Measurements from ENCODE around the gene NADK2. TPM values are rescaled to one million over a fixed set of nuclear protein-coding genes. Genes with fewer than 3 reads are reported as not detected.

Gene NADK2
- total and polyA plus RNA-seq, 2 donors (not counting 1 experiment from before 2014, with no cell fraction given) = 11.6 to 26.9 TPM

- Histone ChIP-seq H3K4me2 (ENCODE audit: extremely low read depth, insufficient read depth, low read length) (no peak overlapping the region), H3K4me3 (replicated peaks in 1 of 4; ENCODE audit: control extremely low read depth in 1 of 4, insufficient read depth in 1 of 4, low read depth in 3 of 4, low read length in 4 of 4) (no peak overlapping the region), H2AFZ (ENCODE audit: low read length) (no peak overlapping the region), H3K36me3 (ENCODE audit: control insufficient read depth, insufficient read depth, low read length) (no peaks in the 10 kb centered on the region), H3K27me3 (ENCODE audit: control insufficient read depth, insufficient read depth, low read length) (no peaks in the 10 kb centered on the region), H3K79me2 (ENCODE audit: control insufficient read depth, insufficient read depth, low read length) (no peaks in the 10 kb centered on the region), H3K4me1 (ENCODE audit: control insufficient read depth, extremely low read depth, insufficient read depth, low read length) (no peaks in the 10 kb centered on the region), H3K9ac (ENCODE audit: insufficient read depth, low read length) (no peak overlapping the region), H3K27ac (ENCODE audit: insufficient read depth, low read length) (no peak overlapping the region), H4K20me1 (ENCODE audit: control insufficient read depth, extremely low read depth, insufficient read depth, low read length) (no peaks in the 10 kb centered on the region), H3K9me3 (ENCODE audit: control insufficient read depth, insufficient read depth, low read depth, low read length) (no peaks in the 10 kb centered on the region)
- TF ChIP-seq CTCF (conservative IDR thresholded peaks at IDR 0.05 in 1 of 2, IDR thresholded peaks at IDR 0.05 in 1 of 2; ENCODE audit: low read depth in 1 of 2, low read length in 2 of 2) = no peak
- no peak for TF ChIP-seq EZH2 (IDR thresholded peaks at IDR 0.05; ENCODE audit: low read length, missing control alignments)
- DNase-seq (ENCODE audit: low read depth in 2 of 2) = no peak
These were observed 13.2 kb downstream of the NADK2 start for GRCh38 chr5:36228505-36228904.

GRCh38 chr5:36227046-36227445 is 14.7 kb downstream of the NADK2 start:
- H4K20me1 ChIP-seq (ENCODE audit: control insufficient read depth, extremely low read depth, insufficient read depth, low read length) = no peaks in the 10 kb centered on the region
- no peak overlapping the region for H2AFZ ChIP-seq (ENCODE audit: low read length)
- no peak for DNase-seq (ENCODE audit: low read depth in 2 of 2)
- H3K27ac ChIP-seq (ENCODE audit: insufficient read depth, low read length) = no peak overlapping the region
- no peaks in the 10 kb centered on the region for H3K27me3 ChIP-seq (ENCODE audit: control insufficient read depth, insufficient read depth, low read length)
- TF ChIP-seq EZH2 (IDR thresholded peaks at IDR 0.05; ENCODE audit: low read length, missing control alignments) = no peak
- TF ChIP-seq CTCF (conservative IDR thresholded peaks at IDR 0.05 in 1 of 2, IDR thresholded peaks at IDR 0.05 in 1 of 2; ENCODE audit: low read depth in 1 of 2, low read length in 2 of 2) = no peak
- no peaks in the 10 kb centered on the region for H3K79me2 ChIP-seq (ENCODE audit: control insufficient read depth, insufficient read depth, low read length)
- no peak overlapping the region for H3K4me2 ChIP-seq (ENCODE audit: extremely low read depth, insufficient read depth, low read length)
- H3K9me3 ChIP-seq (ENCODE audit: control insufficient read depth, insufficient read depth, low read depth, low read length) = no peaks in the 10 kb centered on the region
- no peak overlapping the region for H3K9ac ChIP-seq (ENCODE audit: insufficient read depth, low read length)
- H3K4me1 ChIP-seq (ENCODE audit: control insufficient read depth, extremely low read depth, insufficient read depth, low read length) = no peaks in the 10 kb centered on the region
- H3K36me3 ChIP-seq (ENCODE audit: control insufficient read depth, insufficient read depth, low read length) = no peaks in the 10 kb centered on the region
- H3K4me3 ChIP-seq (replicated peaks in 1 of 4; ENCODE audit: control extremely low read depth in 1 of 4, insufficient read depth in 1 of 4, low read depth in 3 of 4, low read length in 4 of 4) = no peak overlapping the region

GRCh38 chr5:36222620-36223019 is 19.1 kb downstream of the NADK2 start:
- TF ChIP-seq CTCF (conservative IDR thresholded peaks at IDR 0.05 in 1 of 2, IDR thresholded peaks at IDR 0.05 in 1 of 2; ENCODE audit: low read depth in 1 of 2, low read length in 2 of 2) = no peak
- TF ChIP-seq EZH2 (IDR thresholded peaks at IDR 0.05; ENCODE audit: low read length, missing control alignments) = no peak
- Histone ChIP-seq H3K9me3 (ENCODE audit: control insufficient read depth, insufficient read depth, low read depth, low read length) (no peaks in the 10 kb centered on the region), H3K4me2 (ENCODE audit: extremely low read depth, insufficient read depth, low read length) (no peak overlapping the region), H3K9ac (ENCODE audit: insufficient read depth, low read length) (no peak overlapping the region), H3K36me3 (ENCODE audit: control insufficient read depth, insufficient read depth, low read length) (no peaks in the 10 kb centered on the region), H3K4me3 (replicated peaks in 1 of 4; ENCODE audit: control extremely low read depth in 1 of 4, insufficient read depth in 1 of 4, low read depth in 3 of 4, low read length in 4 of 4) (no peak overlapping the region), H2AFZ (ENCODE audit: low read length) (no peak overlapping the region), H3K27ac (ENCODE audit: insufficient read depth, low read length) (no peak overlapping the region), H4K20me1 (ENCODE audit: control insufficient read depth, extremely low read depth, insufficient read depth, low read length) (no peaks in the 10 kb centered on the region), H3K79me2 (ENCODE audit: control insufficient read depth, insufficient read depth, low read length) (no peaks in the 10 kb centered on the region), H3K27me3 (ENCODE audit: control insufficient read depth, insufficient read depth, low read length) (no peaks in the 10 kb centered on the region), H3K4me1 (ENCODE audit: control insufficient read depth, extremely low read depth, insufficient read depth, low read length) (no peaks in the 10 kb centered on the region)
- no peak for DNase-seq (ENCODE audit: low read depth in 2 of 2)
